Panc1 (cell line): ENCODE measurements around the gene TRDN. TPM values are rescaled to one million over a fixed set of nuclear protein-coding genes. Genes with fewer than 3 reads are reported as not detected.

Experiments
- ATAC-seq: fragments of 200-7000 bp; cut with Tn5 transposase; 2 replicates; pipeline ENCODE4 v1.9.1; 2020; ENCODE audit warnings: mild to moderate bottlenecking, moderate library complexity
- BruUV-seq: library from RNA; stranded (reverse); fragments of 400-500 nt; replicated peaks from 2 replicates; lab custom pipeline; 2021; lab: Mats Ljungman, UMichigan
- CTCF ChIA-PET: fragments of 300-600 bp; sonication (Branson Sonifier 250); formaldehyde crosslinking; loops from one replicate; lab custom pipeline; 2022; ENCODE audit warnings: antibody characterized with exemption; lab: Charles Lee
- POLR2A ChIA-PET: fragments of 300-600 bp; sonication (Branson Sonifier 250); formaldehyde crosslinking; loops from one replicate; lab custom pipeline; 2022; ENCODE audit warnings: antibody characterized with exemption; lab: Charles Lee
- DNase-seq: peaks from one replicate; pipeline ENCODE4 v3.0.0-alpha.2; 2010; ENCODE audit warnings: low read depth, low spot score
- H3K27ac ChIP-seq: 2 replicates; pipeline ENCODE4 v1.5.1; 2011; ENCODE audit warnings: mild to moderate bottlenecking, low read length, inconsistent platforms
- H3K27me3 ChIP-seq: fragments of 200-500 bp; sonication (Bioruptor generic); 2 replicates; pipeline ENCODE4 v1.6.0; 2014; ENCODE audit warnings: low read length, inconsistent platforms; ENCODE audit not compliant: control insufficient read depth, insufficient read depth
- H3K36me3 ChIP-seq: fragments of 200-500 bp; sonication (Bioruptor generic); 2 replicates; pipeline ENCODE4 v1.5.1; 2014; ENCODE audit warnings: inconsistent platforms, mild to moderate bottlenecking, low read length, moderate library complexity; ENCODE audit not compliant: control insufficient read depth, insufficient read depth
- H3K4me1 ChIP-seq: 2 replicates; pipeline ENCODE4 v1.5.1; 2011; ENCODE audit warnings: inconsistent platforms, mild to moderate bottlenecking, low read length, moderate library complexity; ENCODE audit not compliant: control insufficient read depth, insufficient read depth
- H3K4me3 ChIP-seq, 2 experiments: 2 replicates each; pipeline ENCODE4 v1.5.1; 2011 to 2012; ENCODE audit warnings: low read depth in 2 of 2, low read length in 2 of 2, mild to moderate bottlenecking in 2 of 2, inconsistent platforms in 1 of 2, moderate library complexity in 1 of 2
- H3K9me3 ChIP-seq: fragments of 200-500 bp; sonication (Bioruptor generic); 2 replicates; pipeline ENCODE4 v1.5.1; 2014; ENCODE audit warnings: low read depth, mild to moderate bottlenecking, inconsistent platforms, low read length, moderate library complexity; ENCODE audit not compliant: control insufficient read depth, insufficient read depth
- CTCF ChIP-seq: fragments of 450-650 bp; IDR thresholded peaks from 2 replicates; pipeline ENCODE4 v1.5.1; 2017; ENCODE audit warnings: mild to moderate bottlenecking
- POLR2AphosphoS5 ChIP-seq: IDR thresholded peaks from 2 replicates; pipeline ENCODE4 v1.6.1; 2012; ENCODE audit warnings: mild to moderate bottlenecking, low read depth, low read length, moderate library complexity
- REST ChIP-seq, 2 experiments: IDR thresholded peaks; 2 replicates each; pipeline ENCODE4 v1.6.1; 2011 to 2012; ENCODE audit warnings: low read depth in 2 of 2, control low read depth in 1 of 2, low read length in 1 of 2, mild to moderate bottlenecking in 1 of 2, moderate library complexity in 1 of 2; ENCODE audit not compliant: insufficient read depth in 1 of 2
- SIN3A ChIP-seq: IDR thresholded peaks from 2 replicates; pipeline ENCODE4 v1.6.1; 2012; ENCODE audit warnings: low read depth, mild to moderate bottlenecking, low read length, moderate library complexity, borderline replicate concordance; ENCODE audit not compliant: insufficient read depth
- TCF7L2 ChIP-seq: IDR thresholded peaks from 2 replicates; pipeline ENCODE4 v1.6.1; 2011; ENCODE audit warnings: mild to moderate bottlenecking, low read depth, low read length, inconsistent platforms
- in situ Hi-C: cut with HindIII; loops from 2 replicates; pipeline ENCODE4 v1.10.0; 2016; ENCODE audit warnings: low sequenced_read_pairs, low pct_unique_long_range_greater_than_20kb
- intact Hi-C: fragments of 100-400 bp; cut with micrococcal nuclease; formaldehyde crosslinking; loops from one replicate; pipeline ENCODE4 v1.10.0; 2022; ENCODE audit not compliant: unreplicated experiment
- total RNA-seq: library from RNA; stranded (reverse); gene quantifications from one replicate; pipeline ENCODE4 v1.2.1, GENCODE V29; 2021; ENCODE audit not compliant: unreplicated experiment

Gene TRDN
- total RNA-seq, 1 experiment from 2014 or later = not detected

- BruUV-seq = no TSS peak
- in situ Hi-C loops (no loop called here), intact Hi-C loops (no loop called here)
- H3K27ac ChIP-seq = no peak overlapping the region
- no peak overlapping the region for H3K4me3 ChIP-seq
- ATAC-seq (no peak), DNase-seq (no peak)
- CTCF ChIA-PET = no interaction called here
- POLR2A ChIA-PET = no interaction called here
- H3K27me3 ChIP-seq = no peaks in the 10 kb centered on the region
- no peaks in the 10 kb centered on the region for H3K4me1 ChIP-seq
- H3K36me3 ChIP-seq = no peaks in the 10 kb centered on the region
- no peaks in the 10 kb centered on the region for H3K9me3 ChIP-seq
- TF ChIP-seq TCF7L2 (no peak), POLR2AphosphoS5 (no peak), CTCF (no peak), SIN3A (no peak), REST (IDR thresholded peaks at IDR 0.05; ENCODE audit: insufficient read depth in 1 of 2, low read depth in 2 of 2, low read length in 1 of 2) (no peak)
These were observed 110.6 kb downstream of the TRDN start for GRCh38 chr6:123526128-123526527.

- TF ChIP-seq POLR2AphosphoS5 (no peak), CTCF (no peak), TCF7L2 (no peak), SIN3A (no peak), REST (IDR thresholded peaks at IDR 0.05; ENCODE audit: insufficient read depth in 1 of 2, low read depth in 2 of 2, low read length in 1 of 2) (no peak)
- no peaks in the 10 kb centered on the region for H3K36me3 ChIP-seq
- no peak overlapping the region for H3K27ac ChIP-seq
- H3K27me3 ChIP-seq = no peaks in the 10 kb centered on the region
- in situ Hi-C loops (no loop called here), intact Hi-C loops (no loop called here)
- no peak for DNase-seq
- no peaks in the 10 kb centered on the region for H3K4me1 ChIP-seq
- H3K9me3 ChIP-seq = no peaks in the 10 kb centered on the region
- BruUV-seq = no TSS peak
- ChIA-PET POLR2A (no interaction called here), CTCF (no interaction called here)
- ATAC-seq = no peak
- no peak overlapping the region for H3K4me3 ChIP-seq
These were observed 112.0 kb downstream of the TRDN start for GRCh38 chr6:123524781-123525180.
